ENCODE data around the gene ADRB2.

DNA sequence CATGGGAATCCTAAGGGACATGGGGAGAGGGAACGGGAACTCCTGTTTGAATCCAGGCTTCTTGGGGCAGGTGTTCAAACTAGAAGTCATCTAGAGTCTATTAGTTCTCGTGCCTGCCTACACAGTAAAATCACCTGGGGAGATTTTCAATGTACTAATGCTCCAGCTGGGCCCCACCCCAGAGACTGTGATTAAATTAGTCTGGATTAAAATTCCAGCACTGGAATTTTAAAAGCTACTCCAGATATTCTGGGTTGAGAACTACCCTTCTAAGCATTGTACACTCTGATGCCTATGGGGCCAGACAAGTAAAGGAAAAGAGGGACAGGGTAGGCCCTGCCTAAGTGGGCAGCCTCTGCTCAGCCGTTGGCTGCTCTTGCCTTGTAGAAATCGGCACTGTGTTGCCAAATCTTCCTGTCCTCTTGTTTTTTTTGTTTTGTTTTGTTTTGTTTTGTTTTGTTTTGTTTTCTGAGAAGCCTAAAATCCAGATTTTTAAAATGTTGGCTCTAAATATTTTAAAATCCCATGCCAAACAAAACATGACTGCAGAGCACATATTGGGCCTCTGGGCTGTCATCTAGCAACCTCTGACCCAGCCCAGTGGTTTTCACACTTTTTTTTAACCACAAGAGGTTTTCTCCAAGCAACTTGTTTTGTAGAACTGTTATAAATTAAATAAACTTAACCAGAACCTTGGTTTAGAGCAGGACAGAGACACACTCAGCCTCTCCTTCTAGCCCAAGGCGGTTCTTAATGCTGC is 29.0 kb downstream of the ADRB2 start:
- TF ChIP-seq, protein P1, sequence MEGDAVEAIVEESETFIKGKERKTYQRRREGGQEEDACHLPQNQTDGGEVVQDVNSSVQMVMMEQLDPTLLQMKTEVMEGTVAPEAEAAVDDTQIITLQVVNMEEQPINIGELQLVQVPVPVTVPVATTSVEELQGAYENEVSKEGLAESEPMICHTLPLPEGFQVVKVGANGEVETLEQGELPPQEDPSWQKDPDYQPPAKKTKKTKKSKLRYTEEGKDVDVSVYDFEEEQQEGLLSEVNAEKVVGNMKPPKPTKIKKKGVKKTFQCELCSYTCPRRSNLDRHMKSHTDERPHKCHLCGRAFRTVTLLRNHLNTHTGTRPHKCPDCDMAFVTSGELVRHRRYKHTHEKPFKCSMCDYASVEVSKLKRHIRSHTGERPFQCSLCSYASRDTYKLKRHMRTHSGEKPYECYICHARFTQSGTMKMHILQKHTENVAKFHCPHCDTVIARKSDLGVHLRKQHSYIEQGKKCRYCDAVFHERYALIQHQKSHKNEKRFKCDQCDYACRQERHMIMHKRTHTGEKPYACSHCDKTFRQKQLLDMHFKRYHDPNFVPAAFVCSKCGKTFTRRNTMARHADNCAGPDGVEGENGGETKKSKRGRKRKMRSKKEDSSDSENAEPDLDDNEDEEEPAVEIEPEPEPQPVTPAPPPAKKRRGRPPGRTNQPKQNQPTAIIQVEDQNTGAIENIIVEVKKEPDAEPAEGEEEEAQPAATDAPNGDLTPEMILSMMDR (IDR thresholded peaks at IDR 0.05; ENCODE audit: low read length) = no peak
- TF ChIP-seq EZH2 (IDR thresholded peaks at IDR 0.05; ENCODE audit: borderline replicate concordance, low read length) = no peak
